ENCODE measurements around the gene NT5DC1.

NT5DC1 gene

GRCh38 chr6:116298273-116298672, 197.6 kb downstream of the NT5DC1 start:
- Histone ChIP-seq H3K27me3 (ENCODE audit: control insufficient read depth in 2 of 2, insufficient read depth in 2 of 2, low read length in 2 of 2) (no peaks in the 10 kb centered on the region), H3K27ac (ENCODE audit: low read depth in 2 of 2, low read length in 2 of 2) (no peak overlapping the region), H3K9ac (ENCODE audit: low read depth in 1 of 2, low read length in 2 of 2) (no peak overlapping the region), H3K4me1 (ENCODE audit: control insufficient read depth in 2 of 2, insufficient read depth in 2 of 2, low read length in 2 of 2) (no peaks in the 10 kb centered on the region), H3K4me3 (ENCODE audit: low read length in 2 of 2) (no peak overlapping the region), H3K9me3 (ENCODE audit: control insufficient read depth in 2 of 2, low read length in 2 of 2) (peaks cover 4 to 8% of the 10 kb centered on the region in 2 donors), H3K36me3 (ENCODE audit: control insufficient read depth in 2 of 2, insufficient read depth in 2 of 2, low read length in 2 of 2) (no peaks in the 10 kb centered on the region)

- H3K4me3 ChIP-seq (ENCODE audit: low read length in 2 of 2) = no peak overlapping the region
- no peak overlapping the region for H3K27ac ChIP-seq (ENCODE audit: low read depth in 2 of 2, low read length in 2 of 2)
- no peaks in the 10 kb centered on the region for H3K36me3 ChIP-seq (ENCODE audit: control insufficient read depth in 2 of 2, insufficient read depth in 2 of 2, low read length in 2 of 2)
- no peak overlapping the region for H3K9ac ChIP-seq (ENCODE audit: low read depth in 1 of 2, low read length in 2 of 2)
- peaks cover 4 to 8% of the 10 kb centered on the region in 2 donors for H3K9me3 ChIP-seq (ENCODE audit: control insufficient read depth in 2 of 2, low read length in 2 of 2)
- no peaks in the 10 kb centered on the region for H3K27me3 ChIP-seq (ENCODE audit: control insufficient read depth in 2 of 2, insufficient read depth in 2 of 2, low read length in 2 of 2)
- H3K4me1 ChIP-seq (ENCODE audit: control insufficient read depth in 2 of 2, insufficient read depth in 2 of 2, low read length in 2 of 2) = no peaks in the 10 kb centered on the region
These were observed 198.3 kb downstream of the NT5DC1 start for GRCh38 chr6:116298973-116299372.

Measured in mucosa of rectum (tissue), 2 donors.